Measurements from ENCODE around the gene DMBT1. TPM values are rescaled to one million over a fixed set of nuclear protein-coding genes. Genes with fewer than 3 reads are reported as not detected.
A peak's percentile ranks its signal among the peaks of the same experiment; 100 is the strongest.

The DMBT1 gene
- under 1 TPM in 2 of 4 donors, not detected in 2; 0.06 to 0.28 TPM for total RNA-seq

GRCh38 chr10:122560279-122560804, at the start of gene DMBT1:
Gene DMBT1, plus strand, starts transcription at chr10:122560754. Its CDS starts 17 bp downstream, at chr10:122560771.
- DNase-seq (ENCODE audit: low spot score) (no peak), ATAC-seq (ENCODE audit: low FRiP score) (no peak)
- no peak for TF ChIP-seq CTCF (IDR thresholded peaks at IDR 0.05)

- no peak for TF ChIP-seq CTCF (IDR thresholded peaks at IDR 0.05)
Measured at GRCh38 chr10:122513053-122513452, 47.5 kb upstream of the DMBT1 start.

GRCh38 chr10:122514045-122514840, 46.3 kb upstream of the DMBT1 start:
- ATAC-seq (ENCODE audit: low FRiP score): no peak
- no peak for TF ChIP-seq CTCF (IDR thresholded peaks at IDR 0.05)
- no peak for DNase-seq (ENCODE audit: low spot score)

More at GRCh38 chr10:122513053-122513452, 47.5 kb upstream of the DMBT1 start:
- DNase-seq (ENCODE audit: low spot score): no peak
- no peak for ATAC-seq (ENCODE audit: low FRiP score)

GRCh38 chr10:122515022-122515424, 45.5 kb upstream of the DMBT1 start:
- peak; percentile 11 for ATAC-seq (ENCODE audit: low FRiP score)
- no peak for DNase-seq (ENCODE audit: low spot score)
- no peak for TF ChIP-seq CTCF (IDR thresholded peaks at IDR 0.05)

- no peak for TF ChIP-seq CTCF (IDR thresholded peaks at IDR 0.05)
- no peak for ATAC-seq (ENCODE audit: low FRiP score)
- DNase-seq (ENCODE audit: low spot score): no peak
Measured at GRCh38 chr10:122515588-122516231, 44.8 kb upstream of the DMBT1 start.

GRCh38 chr10:122516734-122517133, 43.8 kb upstream of the DMBT1 start:
- no peak for DNase-seq (ENCODE audit: low spot score)
- no peak for TF ChIP-seq CTCF (IDR thresholded peaks at IDR 0.05)
- ATAC-seq (ENCODE audit: low FRiP score): no peak

Measured in omental fat pad (tissue), 4 donors.